Fibroblast of villous mesenchyme (primary cell): ENCODE data around the gene FAXDC2. TPM values are rescaled to one million over a fixed set of nuclear protein-coding genes. Genes with fewer than 3 reads are reported as not detected.
"Not testable (repeated sequence)": the region's sequence is repeated elsewhere in the genome, so short reads cannot be mapped to it uniquely, and the experiment has no call there.

Experiments used
- DNase-seq: peaks from one replicate; pipeline ENCODE4 v3.0.0-alpha.2; 2010; ENCODE audit warnings: low read depth
- H3K4me3 ChIP-seq: 2 replicates; pipeline ENCODE4 v1.5.1; 2011; ENCODE audit warnings: low read depth, mild to moderate bottlenecking, low read length
- total RNA-seq: library from RNA; depleted of rRNA; stranded (reverse); fragments of >200 nt; gene quantifications from 2 replicates; pipeline ENCODE4 v1.2.3, GENCODE V29; 2012
- TF ChIP-seq, protein P1 (sequence below): IDR thresholded peaks from 2 replicates; pipeline ENCODE4 v1.5.1; 2012; ENCODE audit warnings: low read depth, mild to moderate bottlenecking, low read length; ENCODE audit not compliant: insufficient read depth

The FAXDC2 gene
- total RNA-seq, 1 donor = 7.8 TPM

GRCh38 chr5:154842689-154843530 is 7.5 kb downstream of the FAXDC2 start:
- DNase-seq = no peak
- no peak overlapping the region for H3K4me3 ChIP-seq
- TF ChIP-seq, protein P1, sequence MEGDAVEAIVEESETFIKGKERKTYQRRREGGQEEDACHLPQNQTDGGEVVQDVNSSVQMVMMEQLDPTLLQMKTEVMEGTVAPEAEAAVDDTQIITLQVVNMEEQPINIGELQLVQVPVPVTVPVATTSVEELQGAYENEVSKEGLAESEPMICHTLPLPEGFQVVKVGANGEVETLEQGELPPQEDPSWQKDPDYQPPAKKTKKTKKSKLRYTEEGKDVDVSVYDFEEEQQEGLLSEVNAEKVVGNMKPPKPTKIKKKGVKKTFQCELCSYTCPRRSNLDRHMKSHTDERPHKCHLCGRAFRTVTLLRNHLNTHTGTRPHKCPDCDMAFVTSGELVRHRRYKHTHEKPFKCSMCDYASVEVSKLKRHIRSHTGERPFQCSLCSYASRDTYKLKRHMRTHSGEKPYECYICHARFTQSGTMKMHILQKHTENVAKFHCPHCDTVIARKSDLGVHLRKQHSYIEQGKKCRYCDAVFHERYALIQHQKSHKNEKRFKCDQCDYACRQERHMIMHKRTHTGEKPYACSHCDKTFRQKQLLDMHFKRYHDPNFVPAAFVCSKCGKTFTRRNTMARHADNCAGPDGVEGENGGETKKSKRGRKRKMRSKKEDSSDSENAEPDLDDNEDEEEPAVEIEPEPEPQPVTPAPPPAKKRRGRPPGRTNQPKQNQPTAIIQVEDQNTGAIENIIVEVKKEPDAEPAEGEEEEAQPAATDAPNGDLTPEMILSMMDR = no peak

GRCh38 chr5:154841273-154841661 is 9.1 kb downstream of the FAXDC2 start:
- H3K4me3 ChIP-seq = no peak overlapping the region
- TF ChIP-seq, protein P1 = no peak
- no peak for DNase-seq

DNA sequence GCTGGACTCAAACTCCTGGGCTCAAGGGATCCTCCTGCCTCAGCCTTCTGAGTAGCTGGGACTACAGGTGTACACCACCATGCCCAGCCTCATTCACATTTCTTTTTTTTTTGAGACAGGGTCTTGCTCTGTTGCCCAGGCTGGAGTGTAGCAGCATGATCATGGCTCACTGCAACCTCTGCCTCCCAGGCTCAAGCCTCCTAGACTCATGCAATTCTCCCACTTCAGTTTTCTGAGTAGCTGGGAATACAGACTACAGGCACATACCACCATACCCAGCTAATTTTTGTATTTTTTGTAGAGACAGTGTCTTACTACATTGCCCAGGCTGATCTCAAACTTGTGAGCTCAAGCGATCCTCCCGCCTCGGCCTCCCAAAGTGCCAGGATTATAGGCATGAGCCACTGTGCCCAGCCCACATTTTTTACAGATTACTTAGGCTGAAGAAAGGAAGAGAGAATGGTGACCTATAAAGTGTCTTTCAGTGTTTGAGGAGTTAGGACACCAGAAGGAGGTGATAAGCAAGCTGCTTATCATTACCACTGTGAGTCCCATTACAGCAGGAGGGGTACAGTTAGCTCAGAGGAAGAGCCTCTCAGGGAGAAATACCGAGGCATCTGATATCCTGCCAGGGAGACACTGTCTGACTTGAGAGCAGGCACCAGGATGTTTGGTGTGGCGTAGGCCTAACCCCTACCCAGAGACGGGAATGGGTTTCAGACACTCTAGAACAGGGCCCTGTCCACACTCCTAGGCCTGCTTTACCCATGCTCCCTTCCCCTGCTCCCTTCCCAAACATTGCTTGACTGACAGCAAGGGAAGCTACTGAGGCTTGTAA is 9.7 kb downstream of the FAXDC2 start:
- DNase-seq = no peak
- TF ChIP-seq, protein P1 = no peak
- no peak overlapping the region for H3K4me3 ChIP-seq

GRCh38 chr5:154837009-154837901 is 13.1 kb downstream of the FAXDC2 start:
- H3K4me3 ChIP-seq = no peak overlapping the region
- TF ChIP-seq, protein P1 = no peak
- no peak for DNase-seq

- DNase-seq = no peak
- TF ChIP-seq, protein P1 = no peak
- H3K4me3 ChIP-seq = no peak overlapping the region
Observed at GRCh38 chr5:154836225-154836624, 14.2 kb downstream of the FAXDC2 start.

DNA sequence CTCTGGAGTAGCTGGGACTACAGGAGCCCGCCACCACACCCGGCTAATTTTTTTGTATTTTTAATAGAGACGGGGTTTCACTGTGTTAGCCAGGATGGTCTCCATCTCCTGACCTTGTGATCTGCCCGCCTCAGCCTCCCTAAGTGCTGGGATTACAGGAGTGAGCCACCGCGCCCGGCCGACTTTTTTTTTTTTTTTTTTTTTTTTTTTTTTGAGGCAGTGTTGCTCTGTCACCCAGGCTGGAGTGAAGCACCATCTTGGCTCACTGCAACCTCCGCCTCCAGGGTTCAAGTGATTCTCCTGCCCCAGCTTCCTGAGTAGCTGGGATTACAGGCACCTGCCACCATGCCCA is 14.7 kb downstream of the FAXDC2 start:
- DNase-seq, H3K4me3 ChIP-seq: not testable (repeated sequence)
